Measurements from ENCODE around the gene ADIPOR2.

DNA sequence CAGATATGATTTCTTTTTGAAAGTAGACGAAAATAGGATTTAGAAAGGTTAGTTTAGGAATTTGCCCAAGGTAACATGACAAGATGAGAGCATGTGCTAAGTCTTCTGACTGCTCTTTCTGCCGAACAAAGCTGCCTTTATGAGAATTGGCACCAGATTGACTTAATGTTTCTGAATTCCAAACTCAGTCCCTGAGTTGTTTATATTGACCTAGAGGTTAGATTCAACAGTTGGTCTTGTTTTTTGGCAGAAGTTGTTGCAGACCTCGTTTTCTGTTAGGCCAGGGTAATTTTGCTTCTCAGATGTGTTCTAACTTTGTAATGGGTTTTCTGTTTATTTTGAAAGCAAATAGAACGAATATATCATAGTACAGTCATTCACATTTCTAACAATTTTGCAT lies 68.0 kb downstream of the ADIPOR2 start:
- TF ChIP-seq, protein P1, sequence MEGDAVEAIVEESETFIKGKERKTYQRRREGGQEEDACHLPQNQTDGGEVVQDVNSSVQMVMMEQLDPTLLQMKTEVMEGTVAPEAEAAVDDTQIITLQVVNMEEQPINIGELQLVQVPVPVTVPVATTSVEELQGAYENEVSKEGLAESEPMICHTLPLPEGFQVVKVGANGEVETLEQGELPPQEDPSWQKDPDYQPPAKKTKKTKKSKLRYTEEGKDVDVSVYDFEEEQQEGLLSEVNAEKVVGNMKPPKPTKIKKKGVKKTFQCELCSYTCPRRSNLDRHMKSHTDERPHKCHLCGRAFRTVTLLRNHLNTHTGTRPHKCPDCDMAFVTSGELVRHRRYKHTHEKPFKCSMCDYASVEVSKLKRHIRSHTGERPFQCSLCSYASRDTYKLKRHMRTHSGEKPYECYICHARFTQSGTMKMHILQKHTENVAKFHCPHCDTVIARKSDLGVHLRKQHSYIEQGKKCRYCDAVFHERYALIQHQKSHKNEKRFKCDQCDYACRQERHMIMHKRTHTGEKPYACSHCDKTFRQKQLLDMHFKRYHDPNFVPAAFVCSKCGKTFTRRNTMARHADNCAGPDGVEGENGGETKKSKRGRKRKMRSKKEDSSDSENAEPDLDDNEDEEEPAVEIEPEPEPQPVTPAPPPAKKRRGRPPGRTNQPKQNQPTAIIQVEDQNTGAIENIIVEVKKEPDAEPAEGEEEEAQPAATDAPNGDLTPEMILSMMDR (conservative IDR thresholded peaks at IDR 0.05 in 1 of 2, IDR thresholded peaks at IDR 0.05 in 1 of 2; ENCODE audit: extremely low read depth in 1 of 2, insufficient read depth in 1 of 2, low read depth in 1 of 2, low read length in 2 of 2), result no peak
- no peak for TF ChIP-seq EZH2 (IDR thresholded peaks at IDR 0.05; ENCODE audit: borderline replicate concordance, low read length)
